ENCODE results near the gene IFNGR1.

- TF ChIP-seq FOXK2 (IDR thresholded peaks at IDR 0.05) = no peak
- no peak for TF ChIP-seq ZNF384 (IDR thresholded peaks at IDR 0.05)
- no peak for TF ChIP-seq ARNT (IDR thresholded peaks at IDR 0.05)
- no peak for TF ChIP-seq FOXA1 (IDR thresholded peaks at IDR 0.05)
- TF ChIP-seq SP1 (IDR thresholded peaks at IDR 0.05) = no peak
- TF ChIP-seq NFRKB (IDR thresholded peaks at IDR 0.05) = no peak
- TF ChIP-seq LEF1 (IDR thresholded peaks at IDR 0.05; ENCODE audit: borderline replicate concordance) = no peak
Observed at GRCh38 chr6:137241481-137242038, 22.4 kb upstream of the IFNGR1 start.
